GM03348 (cell line): ENCODE results near the gene TUBGCP3.

Experiments used
- DNase-seq: peaks from one replicate; pipeline ENCODE4 v3.0.0; 2012; ENCODE audit warnings: low spot score

The TUBGCP3 gene

GRCh38 chr13:112481458-112481857, 106.5 kb downstream of the TUBGCP3 start:
- no peak for DNase-seq

DNA sequence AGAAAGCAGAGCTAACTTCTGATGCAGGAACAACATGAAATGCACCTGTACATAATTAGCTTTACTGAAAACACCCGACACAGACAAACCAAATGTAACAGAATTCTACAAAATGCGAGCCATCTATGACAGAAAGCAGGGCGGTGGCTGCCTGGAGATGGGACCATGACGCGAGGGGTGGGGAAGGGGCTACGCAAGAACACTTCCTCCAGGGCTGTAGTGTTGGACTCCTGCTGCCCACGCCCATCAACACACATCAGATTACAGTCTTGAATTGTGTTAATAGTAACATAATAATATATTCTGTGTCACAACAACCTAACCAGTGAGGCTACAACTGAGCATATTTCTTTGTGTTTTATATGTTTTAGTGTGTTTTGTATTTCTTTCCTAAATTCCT, 108.6 kb downstream of the TUBGCP3 start:
- DNase-seq = no peak

DNA sequence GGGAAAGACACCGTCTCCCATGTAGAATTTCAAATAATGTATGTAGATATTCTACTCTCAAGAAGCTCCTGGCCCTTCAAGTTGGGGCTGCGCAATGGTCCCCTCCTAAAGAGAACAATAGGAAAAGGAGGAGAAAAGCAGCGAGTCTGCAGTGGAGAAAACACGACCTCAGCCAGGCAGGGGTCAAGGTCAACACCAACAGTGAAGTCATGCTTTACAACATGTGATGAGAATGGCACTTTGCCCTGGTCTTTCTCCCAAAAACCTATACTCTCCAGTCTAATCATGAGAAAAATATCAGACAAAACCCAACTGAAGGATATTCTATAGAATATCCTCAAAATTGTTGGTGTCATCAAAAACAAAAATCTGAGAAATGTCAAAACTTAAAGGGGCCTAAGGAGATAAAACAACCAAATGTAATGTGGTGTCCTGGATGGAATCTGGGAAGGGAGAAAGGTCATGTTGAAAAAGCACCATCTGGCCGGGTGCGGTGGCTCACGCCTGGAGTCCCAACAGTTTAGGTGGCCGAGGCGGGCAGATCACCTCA, 110.8 kb downstream of the TUBGCP3 start:
- DNase-seq = no peak

DNA sequence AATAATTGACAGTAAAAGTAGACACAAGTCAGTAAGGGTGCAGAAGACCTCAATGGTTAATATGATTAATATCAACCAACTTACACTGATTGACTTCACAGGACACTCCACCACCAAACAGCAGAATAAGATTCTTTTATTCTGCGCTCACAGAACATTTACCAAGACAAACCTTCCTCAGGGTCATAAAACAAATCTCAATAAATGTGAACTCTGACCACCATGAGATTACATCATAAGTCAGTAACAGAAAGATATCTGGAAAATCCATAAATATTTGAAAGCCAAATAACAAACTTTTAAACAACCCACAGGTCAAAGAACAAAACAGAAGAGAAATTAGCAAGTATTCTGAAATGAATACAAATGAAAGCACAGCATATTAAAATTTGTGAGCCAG, 112.1 kb downstream of the TUBGCP3 start:
- no peak for DNase-seq

GRCh38 chr13:112474869-112475268, 113.1 kb downstream of the TUBGCP3 start:
- DNase-seq = no peak

DNA sequence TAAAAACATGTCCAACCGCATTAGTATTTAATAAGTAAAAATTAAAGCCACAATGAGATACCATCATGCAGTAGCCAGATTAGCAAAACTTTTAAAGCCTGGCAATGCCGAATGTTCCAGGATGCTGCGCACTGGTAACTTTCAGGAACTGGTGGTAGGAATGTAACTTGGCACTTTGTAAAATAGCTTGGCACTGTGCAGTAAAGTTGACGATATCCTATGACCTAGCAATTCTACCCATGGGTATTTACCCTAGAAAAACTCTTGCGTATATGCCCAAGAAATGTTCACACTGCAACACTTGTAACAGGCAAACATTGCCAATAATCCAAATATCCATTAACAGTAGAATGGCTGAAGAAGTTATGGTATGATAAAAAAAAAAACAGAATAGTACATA, 114.1 kb downstream of the TUBGCP3 start:
- DNase-seq = no peak

DNA sequence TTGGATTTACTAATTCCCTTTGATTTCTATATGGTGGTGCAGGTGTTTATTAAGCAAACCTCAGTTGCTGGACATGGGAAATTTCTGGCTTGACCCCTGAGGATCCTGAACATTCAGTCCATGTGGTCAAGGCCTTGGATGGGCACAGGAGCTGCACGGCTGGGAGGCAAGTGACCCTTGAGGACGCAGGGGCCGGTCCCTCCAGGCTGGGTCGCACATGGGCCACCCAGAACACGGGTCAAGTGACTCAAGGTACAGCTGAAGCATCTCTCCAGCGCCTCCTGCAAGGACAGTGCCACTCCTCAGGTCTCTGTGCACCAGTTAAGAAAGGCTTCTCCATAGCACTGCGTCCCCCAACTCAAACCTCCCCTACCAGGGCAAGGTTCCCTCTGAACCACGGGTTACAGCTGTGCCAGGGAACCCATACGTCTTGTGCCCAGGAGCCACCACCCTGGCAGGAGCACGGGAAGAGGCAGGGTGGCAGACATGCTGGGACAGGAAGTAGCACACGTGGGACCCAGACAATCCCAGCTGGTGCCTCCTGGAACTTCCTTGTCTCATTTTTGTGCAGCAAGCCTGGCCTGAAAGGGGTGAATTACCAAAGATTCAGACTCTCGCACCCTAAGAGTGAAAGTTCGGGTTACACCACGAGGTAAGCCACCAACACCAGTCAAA, 118.7 kb downstream of the TUBGCP3 start:
- DNase-seq = no peak

DNA sequence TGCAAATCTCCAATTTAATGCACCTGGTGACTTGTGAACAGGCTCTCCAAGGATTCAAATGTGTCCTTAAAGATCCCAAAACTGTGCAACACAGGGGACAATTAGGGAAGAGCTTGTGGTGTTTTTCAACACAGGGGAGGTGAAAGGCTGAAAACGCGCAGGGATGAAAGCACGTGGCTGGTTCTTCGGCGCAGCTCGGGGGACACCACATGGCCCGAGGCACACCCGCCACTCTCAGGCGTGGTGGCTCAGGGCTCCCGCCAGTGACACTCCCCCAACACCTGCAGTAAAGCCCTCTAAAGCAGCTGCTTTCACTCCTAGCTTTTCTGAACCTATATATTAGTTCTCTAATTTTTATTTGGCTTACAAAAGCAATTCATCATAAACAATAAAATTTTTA, 119.9 kb downstream of the TUBGCP3 start:
- no peak for DNase-seq

GRCh38 chr13:112467236-112467635, 120.7 kb downstream of the TUBGCP3 start:
- no peak for DNase-seq

- no peak for DNase-seq
Measured at GRCh38 chr13:112466132-112467058, 121.6 kb downstream of the TUBGCP3 start.

DNA sequence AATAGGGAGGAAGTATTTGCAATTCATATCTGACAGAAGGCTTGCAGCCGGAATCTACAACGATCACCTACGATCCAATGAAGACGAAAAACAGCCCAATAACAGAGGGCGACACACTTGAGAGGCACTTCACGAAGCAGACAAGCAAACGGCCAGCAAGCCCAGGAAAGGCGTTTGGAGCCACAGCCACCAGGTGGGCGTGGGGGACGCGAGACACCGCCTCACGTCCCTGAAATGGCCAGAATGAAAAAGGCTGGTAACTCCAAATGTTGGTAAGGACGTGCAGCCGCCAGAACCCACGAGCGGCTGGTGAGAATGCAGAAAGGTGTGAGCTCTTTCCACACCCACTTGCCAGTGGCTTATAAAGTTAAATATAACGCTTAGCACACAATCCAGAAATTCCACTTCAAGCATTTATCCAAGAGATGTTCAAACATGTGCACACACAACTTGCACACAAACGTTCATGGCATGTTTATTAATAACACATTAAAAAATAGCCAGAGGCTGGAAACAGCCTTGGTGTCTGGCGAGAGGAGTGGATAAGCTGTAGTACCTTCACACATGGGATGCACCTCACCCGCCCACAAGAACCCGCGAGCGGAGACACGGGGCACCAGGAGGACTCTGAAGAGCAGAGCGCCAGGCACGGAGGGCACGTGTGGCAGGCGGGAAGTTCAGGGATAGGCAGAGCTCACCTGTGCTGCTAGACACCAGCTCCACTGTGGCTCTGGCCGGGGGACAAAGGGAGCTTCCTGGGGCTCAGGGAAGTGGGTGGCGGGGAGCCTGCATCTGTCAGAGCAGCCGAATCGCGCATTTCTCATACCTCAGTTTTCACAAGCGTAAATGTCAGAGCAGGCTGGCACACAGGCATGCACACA, 122.5 kb downstream of the TUBGCP3 start:
- DNase-seq = no peak

DNA sequence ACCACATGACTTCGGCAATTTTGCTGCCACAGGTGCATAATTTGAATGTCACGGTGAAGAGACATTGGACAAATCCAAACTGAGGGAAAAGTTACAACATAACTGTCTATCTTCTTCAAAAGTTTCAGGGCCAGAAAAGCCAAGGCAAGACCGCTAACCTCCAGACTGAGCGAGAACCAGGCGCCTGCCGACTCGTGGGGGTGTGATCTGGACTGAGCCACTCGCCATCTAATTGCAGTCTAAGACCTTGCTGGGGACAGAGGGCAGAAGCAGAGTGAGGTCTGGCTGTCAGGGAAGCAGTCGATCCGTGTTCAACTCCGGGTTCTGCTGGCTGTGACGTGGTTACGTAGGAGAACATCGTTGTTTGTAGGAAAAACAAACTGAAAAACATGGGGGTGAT, 123.2 kb downstream of the TUBGCP3 start:
- DNase-seq = no peak

DNA sequence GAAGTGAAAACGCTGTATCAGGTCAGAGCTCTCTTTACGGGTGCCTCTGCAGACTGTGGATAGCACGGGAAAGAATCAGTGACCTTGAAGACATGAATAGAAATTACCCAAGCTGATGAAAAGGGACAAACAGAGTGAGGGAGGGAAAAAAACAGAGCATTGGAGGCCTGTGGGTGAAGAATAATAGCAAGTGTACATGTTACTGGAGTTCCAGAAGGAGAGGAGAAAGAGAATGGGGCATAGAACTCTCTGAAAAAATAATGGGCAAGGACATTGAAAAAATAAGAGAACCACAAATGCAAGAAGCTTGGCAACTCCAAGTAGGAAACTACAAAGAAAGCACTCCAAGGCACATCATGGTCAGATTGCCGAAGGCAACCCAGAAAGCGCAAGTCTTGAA, 125.5 kb downstream of the TUBGCP3 start:
- DNase-seq = no peak

DNA sequence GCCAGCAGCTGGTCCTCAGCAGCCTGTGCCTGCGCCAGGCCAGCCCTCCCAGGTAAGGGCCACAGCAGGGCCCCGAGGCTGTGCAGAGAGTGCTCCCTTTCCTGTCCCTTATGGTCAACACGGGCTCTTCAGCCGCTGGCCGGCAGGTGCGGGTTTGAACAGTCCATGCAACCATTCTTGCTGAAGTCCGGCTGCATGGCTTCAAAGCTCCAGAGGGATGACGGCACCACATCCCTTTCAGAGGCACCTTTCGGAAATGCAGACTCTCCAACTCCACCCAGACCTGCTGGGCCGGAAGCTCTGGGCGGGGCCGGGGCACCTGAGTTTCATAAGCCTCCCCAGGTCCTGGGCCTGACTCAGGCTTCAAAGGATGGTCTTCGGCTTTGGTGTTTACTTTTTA, 130.5 kb downstream of the TUBGCP3 start:
- DNase-seq = no peak

GRCh38 chr13:112457081-112457480, 130.9 kb downstream of the TUBGCP3 start:
- no peak for DNase-seq

DNA sequence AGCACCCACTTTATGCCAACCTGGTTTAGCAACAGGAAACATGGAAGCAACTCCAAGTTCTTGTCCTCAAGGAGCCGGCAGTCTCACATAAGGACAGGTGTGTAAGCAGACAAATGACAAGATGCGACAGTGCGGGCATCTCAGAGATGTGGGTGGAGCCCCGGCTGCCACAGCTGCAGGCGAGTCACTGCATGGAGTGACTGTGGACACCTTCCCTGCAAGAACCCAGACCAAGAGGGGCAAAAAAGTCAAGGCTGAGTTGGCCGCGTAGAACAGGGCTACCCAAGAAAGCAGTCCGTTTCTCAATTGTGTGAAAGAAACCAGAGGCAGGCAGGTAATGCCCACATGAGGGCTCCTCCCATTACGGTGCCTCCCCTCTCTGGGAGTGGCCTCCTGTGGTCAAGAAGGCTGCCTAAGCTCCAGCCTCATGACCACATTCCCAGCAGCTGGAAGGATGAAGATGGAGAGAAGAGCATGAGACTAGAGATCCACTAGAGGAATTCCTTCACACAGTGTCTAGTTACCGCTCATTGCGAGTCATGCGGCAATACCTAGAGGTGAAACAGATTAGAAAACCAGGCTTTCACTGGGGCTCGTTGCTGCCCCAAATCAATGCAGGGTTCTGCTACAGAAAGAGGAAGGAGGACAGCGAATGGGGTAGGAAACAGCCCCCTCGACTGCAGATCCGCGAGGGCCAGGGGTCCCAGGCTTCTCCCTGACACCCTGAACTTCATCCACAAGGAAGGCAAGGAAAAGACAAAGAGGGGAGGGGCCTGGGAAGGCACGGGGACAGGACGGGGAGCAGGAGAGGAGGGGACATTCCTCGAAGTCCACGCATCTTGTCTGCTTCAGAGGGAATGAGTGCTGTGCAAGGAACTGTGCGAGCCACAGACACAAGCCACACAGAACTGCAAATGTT, 131.6 kb downstream of the TUBGCP3 start:
- DNase-seq = peak; percentile 4

GRCh38 chr13:112455476-112456059, 132.4 kb downstream of the TUBGCP3 start:
- no peak for DNase-seq

DNA sequence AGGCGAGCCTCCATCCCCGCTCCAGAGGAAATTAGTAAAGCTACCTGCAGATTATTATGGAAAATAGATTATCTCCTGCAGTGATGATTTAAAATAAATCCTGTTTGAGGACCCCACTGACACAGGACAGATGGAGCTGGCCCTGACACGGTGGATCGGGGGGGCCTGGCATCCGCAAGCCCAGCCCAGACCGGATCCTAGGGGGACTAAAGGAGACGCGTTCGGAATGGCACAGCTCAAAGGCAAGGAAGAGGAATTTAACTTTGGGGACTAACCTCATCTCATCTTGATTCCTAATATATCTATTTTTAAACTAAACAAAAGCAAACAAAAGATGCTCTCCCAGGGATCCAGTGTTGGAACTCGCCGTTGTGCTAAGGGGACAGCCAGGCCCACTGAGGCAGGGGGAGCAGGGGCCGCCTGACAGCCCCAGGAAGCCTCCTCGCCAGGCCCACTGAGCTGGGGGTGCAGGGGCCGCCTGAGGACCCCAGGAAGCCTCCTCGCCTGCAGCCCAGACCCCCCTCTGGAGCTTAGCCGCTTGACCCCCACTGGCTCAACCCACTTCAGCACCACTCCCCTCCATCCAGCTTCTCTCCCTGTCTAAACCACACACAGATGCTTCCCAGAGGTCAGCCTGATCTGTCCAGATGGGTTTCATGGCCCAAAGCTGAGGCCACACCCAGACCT, 133.2 kb downstream of the TUBGCP3 start:
- DNase-seq = no peak

DNA sequence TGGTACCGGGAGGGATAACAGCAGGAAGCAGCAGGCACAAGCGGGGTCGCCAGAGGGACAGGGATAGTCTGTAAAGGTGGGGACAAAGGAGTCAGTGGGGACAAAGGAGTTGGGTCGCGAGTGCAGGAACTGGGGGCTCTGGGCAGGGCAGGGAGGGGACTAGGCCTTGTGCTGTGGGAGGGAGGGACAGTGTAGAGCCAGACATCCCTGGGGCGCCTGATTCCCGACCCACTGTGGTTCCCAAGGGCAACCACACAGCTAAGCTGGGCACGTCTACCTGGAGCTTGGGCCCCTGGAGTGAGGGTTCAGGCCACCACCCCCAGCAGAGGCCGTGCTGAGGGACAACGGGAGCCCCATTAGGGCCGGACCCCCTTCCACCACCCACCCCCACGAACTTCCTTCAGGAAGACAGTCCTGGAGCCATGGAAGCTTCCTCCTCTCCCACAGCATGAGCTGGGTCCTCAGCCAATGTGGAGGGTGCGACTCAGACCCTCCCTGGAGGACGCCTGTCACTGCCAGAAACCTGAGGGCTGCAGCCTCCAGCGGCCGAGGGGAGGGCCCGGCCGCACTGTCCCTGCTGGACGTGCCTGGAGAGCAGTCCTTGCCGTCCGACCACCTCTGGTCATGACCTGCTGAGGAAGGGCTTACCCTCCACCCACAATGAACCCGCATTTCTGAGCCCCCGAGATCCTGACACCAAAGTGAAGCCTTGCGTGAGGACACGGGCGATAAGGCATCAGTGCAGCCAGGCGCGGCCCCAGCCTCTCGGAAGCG, 133.9 kb downstream of the TUBGCP3 start:
- peak; percentile 5 for DNase-seq
